ENCODE results near the gene NTRK3.

NTRK3 gene

DNA sequence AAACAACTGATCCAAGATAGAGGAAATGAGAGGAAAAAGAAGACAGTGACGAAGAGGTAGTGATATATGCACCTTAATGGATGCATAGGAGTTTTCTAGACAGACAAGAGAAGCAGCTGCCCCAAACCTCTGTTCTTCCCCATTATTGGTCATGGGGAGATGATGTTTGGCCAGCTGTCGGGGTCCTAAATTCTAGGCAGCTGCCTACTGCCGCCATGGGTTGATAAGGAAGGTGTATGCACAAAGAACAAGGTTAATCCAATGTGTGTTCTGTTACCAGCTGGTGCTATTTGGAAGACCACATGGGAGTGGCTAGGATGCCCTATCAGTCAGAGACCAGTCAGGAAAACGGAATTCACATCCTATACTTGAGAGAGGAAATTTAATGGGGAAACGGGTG lies 47.4 kb downstream of the NTRK3 start:
- DNase-seq (ENCODE audit: low read depth in 1 of 2, low spot score in 1 of 2): no peak
- in situ Hi-C loops (cut with HindIII; ENCODE audit: low pct_unique_long_range_greater_than_20kb, low sequenced_read_pairs): no loop called here
- no peak for TF ChIP-seq JUND (IDR thresholded peaks at IDR 0.05; ENCODE audit: low read depth)

GRCh38 chr15:88208396-88208795 lies 48.1 kb downstream of the NTRK3 start:
- in situ Hi-C loops (cut with HindIII; ENCODE audit: low pct_unique_long_range_greater_than_20kb, low sequenced_read_pairs): no loop called here
- no peak for DNase-seq (ENCODE audit: low read depth in 1 of 2, low spot score in 1 of 2)
- no peak for TF ChIP-seq JUND (IDR thresholded peaks at IDR 0.05; ENCODE audit: low read depth)

DNA sequence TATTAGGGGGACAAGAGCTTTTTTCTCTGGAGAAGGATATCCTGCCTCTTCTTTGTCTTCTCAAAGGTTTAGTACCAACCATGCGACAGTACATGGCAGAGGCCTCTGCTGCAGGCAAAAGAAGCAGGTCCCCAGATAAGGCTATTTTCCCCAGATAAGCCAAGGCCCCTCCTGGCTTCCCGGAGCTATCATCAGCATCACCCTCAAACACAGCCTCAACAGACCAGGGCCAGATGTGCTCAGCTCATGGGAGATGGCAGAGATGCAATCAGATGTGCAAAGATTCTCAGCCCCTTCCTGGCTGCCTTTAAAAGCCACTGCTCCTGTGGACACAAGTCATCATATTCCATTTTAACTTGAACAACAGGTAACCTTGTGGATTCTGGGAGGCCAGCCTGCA lies 49.0 kb downstream of the NTRK3 start:
- in situ Hi-C loops (cut with HindIII; ENCODE audit: low pct_unique_long_range_greater_than_20kb, low sequenced_read_pairs): no loop called here
- no peak for TF ChIP-seq JUND (IDR thresholded peaks at IDR 0.05; ENCODE audit: low read depth)
- no peak for DNase-seq (ENCODE audit: low read depth in 1 of 2, low spot score in 1 of 2)

DNA sequence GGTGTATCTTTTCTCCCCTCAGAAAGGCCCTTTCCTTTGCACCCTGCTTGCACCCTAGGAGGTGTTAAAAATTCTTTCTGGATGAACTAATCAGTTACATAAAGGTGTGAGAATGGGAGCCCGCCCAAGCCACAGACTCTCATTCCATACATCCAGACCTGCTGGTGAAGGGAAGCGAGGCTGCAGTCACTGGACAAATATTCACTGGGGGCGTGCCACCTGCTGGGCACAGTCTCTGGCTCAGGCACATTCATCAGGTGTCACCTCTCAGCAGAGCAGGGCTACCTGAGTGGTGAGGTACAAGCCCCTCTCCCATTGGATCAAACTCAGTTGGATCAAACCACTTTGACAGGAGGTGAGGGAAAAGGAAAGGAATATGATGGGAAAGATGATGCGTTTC lies 52.0 kb downstream of the NTRK3 start:
- DNase-seq (ENCODE audit: low read depth in 1 of 2, low spot score in 1 of 2): no peak
- in situ Hi-C loops (cut with HindIII; ENCODE audit: low pct_unique_long_range_greater_than_20kb, low sequenced_read_pairs): no loop called here
- no peak for TF ChIP-seq JUND (IDR thresholded peaks at IDR 0.05; ENCODE audit: low read depth)

- TF ChIP-seq JUND (IDR thresholded peaks at IDR 0.05; ENCODE audit: low read depth): no peak
- DNase-seq (ENCODE audit: low read depth in 1 of 2, low spot score in 1 of 2): no peak
- in situ Hi-C loops (cut with HindIII; ENCODE audit: low pct_unique_long_range_greater_than_20kb, low sequenced_read_pairs): no loop called here
Measured at GRCh38 chr15:88202231-88202630, 54.3 kb downstream of the NTRK3 start.

DNA sequence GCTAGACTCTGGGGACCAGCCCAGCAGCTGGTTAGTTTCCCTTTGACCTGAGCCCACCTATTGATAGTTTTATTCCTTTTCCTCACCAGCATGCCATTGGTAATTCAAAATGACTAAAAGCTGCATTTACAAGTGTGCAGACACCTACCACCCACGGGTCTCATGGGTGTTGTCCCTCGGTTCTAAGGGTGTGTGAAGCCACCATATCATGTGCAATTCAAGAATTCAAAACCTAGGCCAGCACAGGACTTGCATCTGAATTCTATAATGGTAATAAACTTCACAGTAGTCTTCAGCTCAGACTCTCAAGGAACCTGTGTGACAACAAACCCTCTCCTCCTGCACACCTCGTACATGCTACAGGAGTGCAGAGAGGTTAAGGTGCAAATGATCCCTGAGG lies 55.3 kb downstream of the NTRK3 start:
- DNase-seq (ENCODE audit: low read depth in 1 of 2, low spot score in 1 of 2): no peak
- no peak for TF ChIP-seq JUND (IDR thresholded peaks at IDR 0.05; ENCODE audit: low read depth)
- in situ Hi-C loops (cut with HindIII; ENCODE audit: low pct_unique_long_range_greater_than_20kb, low sequenced_read_pairs): no loop called here

DNA sequence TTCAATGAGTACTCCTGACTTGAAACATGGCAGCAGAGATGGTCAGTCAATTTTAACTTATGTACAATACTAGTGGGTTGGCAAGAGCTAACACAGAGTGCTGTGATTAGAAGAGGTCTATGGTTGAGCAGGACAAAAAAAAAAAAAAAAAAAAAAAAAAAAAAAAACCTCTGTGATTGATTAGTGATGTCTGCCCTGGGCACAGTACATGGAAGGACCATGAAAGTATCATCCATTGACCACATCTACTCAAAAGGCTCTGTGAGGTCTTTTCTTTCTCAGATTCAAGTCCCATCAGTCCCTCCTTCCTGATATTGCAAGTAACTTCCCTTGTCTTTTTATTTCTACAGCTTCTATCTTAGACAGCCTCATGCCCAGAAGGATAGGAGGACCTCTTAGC lies 59.6 kb downstream of the NTRK3 start:
- no peak for DNase-seq (ENCODE audit: low read depth in 1 of 2, low spot score in 1 of 2)
- in situ Hi-C loops (cut with HindIII; ENCODE audit: low pct_unique_long_range_greater_than_20kb, low sequenced_read_pairs): no loop called here
- no peak for TF ChIP-seq JUND (IDR thresholded peaks at IDR 0.05; ENCODE audit: low read depth)

- TF ChIP-seq JUND (IDR thresholded peaks at IDR 0.05; ENCODE audit: low read depth): no peak
- DNase-seq (ENCODE audit: low read depth in 1 of 2, low spot score in 1 of 2): no peak
- in situ Hi-C loops (cut with HindIII; ENCODE audit: low pct_unique_long_range_greater_than_20kb, low sequenced_read_pairs): no loop called here
Measured at GRCh38 chr15:88194162-88194561, 62.4 kb downstream of the NTRK3 start.

DNA sequence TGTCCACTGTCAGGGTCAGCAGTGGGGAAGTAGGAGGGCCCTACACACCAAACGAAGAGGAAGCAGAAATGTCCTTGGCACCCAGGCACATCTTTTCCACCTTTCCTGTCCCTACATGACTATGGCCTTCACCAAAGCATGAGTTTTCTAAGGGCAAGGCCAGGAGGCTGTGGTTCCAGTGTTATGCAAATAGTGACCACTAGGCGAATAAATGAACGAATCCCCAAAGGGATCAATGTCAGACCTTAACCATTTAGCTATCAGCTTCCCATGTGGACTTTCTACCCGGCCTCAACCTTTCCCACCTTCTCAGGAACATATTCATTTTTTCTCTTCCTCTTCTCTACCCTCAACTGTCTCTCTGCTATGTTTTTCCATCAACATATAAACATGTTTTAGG lies 63.1 kb downstream of the NTRK3 start:
- no peak for DNase-seq (ENCODE audit: low read depth in 1 of 2, low spot score in 1 of 2)
- in situ Hi-C loops (cut with HindIII; ENCODE audit: low pct_unique_long_range_greater_than_20kb, low sequenced_read_pairs): no loop called here

DNA sequence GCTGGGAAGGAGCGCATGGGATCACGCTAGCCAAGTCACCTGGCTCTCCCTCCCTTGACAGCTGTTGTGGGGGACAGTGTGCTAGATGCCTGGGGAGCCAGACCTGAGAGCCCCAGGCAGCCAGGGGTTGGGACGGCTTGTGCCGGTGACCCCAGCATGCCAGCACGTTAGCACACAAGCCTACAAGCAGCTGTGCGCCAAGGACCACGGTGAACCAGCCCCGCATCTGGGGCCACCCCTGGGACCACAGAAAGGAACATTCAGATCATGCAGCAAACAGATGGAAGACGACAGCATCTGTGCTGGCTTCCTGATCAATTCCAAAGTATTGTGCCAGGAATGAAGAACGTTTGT lies 64.8 kb downstream of the NTRK3 start:
- no peak for TF ChIP-seq JUND (IDR thresholded peaks at IDR 0.05; ENCODE audit: low read depth)
- in situ Hi-C loops (cut with HindIII; ENCODE audit: low pct_unique_long_range_greater_than_20kb, low sequenced_read_pairs): no loop called here
- DNase-seq (ENCODE audit: low read depth in 1 of 2, low spot score in 1 of 2): no peak

More for the DNA sequence above, 63.1 kb downstream of the NTRK3 start:
- no peak for TF ChIP-seq JUND (IDR thresholded peaks at IDR 0.05; ENCODE audit: low read depth)

- no peak for TF ChIP-seq JUND (IDR thresholded peaks at IDR 0.05; ENCODE audit: low read depth)
- DNase-seq (ENCODE audit: low read depth in 1 of 2, low spot score in 1 of 2): no peak
- in situ Hi-C loops (cut with HindIII; ENCODE audit: low pct_unique_long_range_greater_than_20kb, low sequenced_read_pairs): no loop called here
Measured at GRCh38 chr15:88190232-88190631, 66.3 kb downstream of the NTRK3 start.

GRCh38 chr15:88188300-88188699 lies 68.2 kb downstream of the NTRK3 start:
- in situ Hi-C loops (cut with HindIII; ENCODE audit: low pct_unique_long_range_greater_than_20kb, low sequenced_read_pairs): no loop called here
- no peak for TF ChIP-seq JUND (IDR thresholded peaks at IDR 0.05; ENCODE audit: low read depth)

DNA sequence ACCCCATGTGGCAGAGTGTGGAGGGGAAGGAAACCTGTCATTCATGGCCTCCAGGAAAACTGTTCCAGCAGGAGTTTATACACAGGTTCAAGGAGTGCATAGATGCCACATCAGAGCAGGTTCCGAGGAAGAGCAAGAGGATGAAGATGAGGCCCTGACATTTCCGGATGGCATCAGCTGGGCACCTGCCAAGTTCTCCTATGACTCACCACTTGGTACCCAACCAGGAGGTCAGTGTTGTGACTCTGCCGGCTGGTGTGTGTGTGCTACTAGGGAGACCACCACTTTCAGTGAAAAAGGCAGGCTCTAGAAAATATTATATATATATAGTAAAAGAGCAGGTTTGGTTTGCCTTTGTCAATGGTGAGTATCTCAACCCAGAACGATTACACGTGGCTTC lies 69.3 kb downstream of the NTRK3 start:
- no peak for DNase-seq (ENCODE audit: low read depth in 1 of 2, low spot score in 1 of 2)
- in situ Hi-C loops (cut with HindIII; ENCODE audit: low pct_unique_long_range_greater_than_20kb, low sequenced_read_pairs): no loop called here

More at GRCh38 chr15:88188300-88188699, 68.2 kb downstream of the NTRK3 start:
- no peak for DNase-seq (ENCODE audit: low read depth in 1 of 2, low spot score in 1 of 2)

GRCh38 chr15:88185584-88185983 lies 71.0 kb downstream of the NTRK3 start:
- in situ Hi-C loops (cut with HindIII; ENCODE audit: low pct_unique_long_range_greater_than_20kb, low sequenced_read_pairs): no loop called here
- no peak for DNase-seq (ENCODE audit: low read depth in 1 of 2, low spot score in 1 of 2)
- TF ChIP-seq JUND (IDR thresholded peaks at IDR 0.05; ENCODE audit: low read depth): no peak

More for the DNA sequence above, 69.3 kb downstream of the NTRK3 start:
- TF ChIP-seq JUND (IDR thresholded peaks at IDR 0.05; ENCODE audit: low read depth): no peak
